Measurements from ENCODE around the gene PCGF3. TPM values are rescaled to one million over a fixed set of nuclear protein-coding genes. Genes with fewer than 3 reads are reported as not detected.
A peak's percentile ranks its signal among the peaks of the same experiment; 100 is the strongest.

The PCGF3 gene, protein sequence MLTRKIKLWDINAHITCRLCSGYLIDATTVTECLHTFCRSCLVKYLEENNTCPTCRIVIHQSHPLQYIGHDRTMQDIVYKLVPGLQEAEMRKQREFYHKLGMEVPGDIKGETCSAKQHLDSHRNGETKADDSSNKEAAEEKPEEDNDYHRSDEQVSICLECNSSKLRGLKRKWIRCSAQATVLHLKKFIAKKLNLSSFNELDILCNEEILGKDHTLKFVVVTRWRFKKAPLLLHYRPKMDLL
- 62.9 TPM for polyA plus RNA-seq (ENCODE audit: insufficient read length)

DNA sequence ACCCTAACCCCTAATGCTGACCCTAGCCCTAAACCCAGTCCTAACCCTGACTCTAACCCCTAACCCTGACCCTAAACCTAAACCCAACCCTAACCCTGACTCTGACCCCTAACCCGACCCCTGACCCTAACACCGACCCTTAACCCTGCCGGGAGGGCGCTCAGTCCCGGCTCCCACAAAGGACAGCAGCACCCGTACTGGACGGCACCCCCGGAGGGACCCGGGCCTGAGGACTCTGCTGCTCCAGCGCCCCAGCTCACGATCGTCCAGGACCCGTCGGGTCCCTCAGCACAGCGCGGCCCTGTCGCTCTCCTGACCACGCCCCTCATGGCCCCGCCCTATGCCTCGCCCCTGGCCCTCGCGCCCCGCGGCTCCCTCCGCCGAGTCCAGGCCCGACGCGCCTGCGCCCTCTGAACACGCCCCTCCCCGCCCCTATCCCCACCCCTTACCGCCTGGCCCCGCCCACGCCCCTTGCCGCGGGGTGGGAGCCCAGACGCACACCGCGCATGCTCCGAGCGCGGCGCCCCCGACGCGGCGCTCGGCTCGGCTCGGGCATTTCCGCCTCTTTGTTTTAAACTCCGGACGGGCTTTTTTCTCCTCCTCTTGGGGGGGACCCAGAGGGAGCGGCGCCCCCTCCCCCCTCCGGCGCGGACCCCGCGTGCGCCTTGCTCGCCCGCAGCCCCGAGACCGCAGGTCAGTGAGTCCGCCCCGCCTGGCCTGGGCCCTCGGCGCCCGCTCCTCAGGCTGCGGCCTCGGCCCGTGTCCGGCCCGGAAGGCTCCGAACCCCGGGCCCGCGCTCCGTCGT, at the start of gene PCGF3:
TSS of gene PCGF3 (plus strand) at position 555 of the 805 bp plus-strand sequence. CDS start 27,849 bp downstream, outside the sequence.
- DNase-seq (ENCODE audit: low read depth) = peak; percentile 77

DNA sequence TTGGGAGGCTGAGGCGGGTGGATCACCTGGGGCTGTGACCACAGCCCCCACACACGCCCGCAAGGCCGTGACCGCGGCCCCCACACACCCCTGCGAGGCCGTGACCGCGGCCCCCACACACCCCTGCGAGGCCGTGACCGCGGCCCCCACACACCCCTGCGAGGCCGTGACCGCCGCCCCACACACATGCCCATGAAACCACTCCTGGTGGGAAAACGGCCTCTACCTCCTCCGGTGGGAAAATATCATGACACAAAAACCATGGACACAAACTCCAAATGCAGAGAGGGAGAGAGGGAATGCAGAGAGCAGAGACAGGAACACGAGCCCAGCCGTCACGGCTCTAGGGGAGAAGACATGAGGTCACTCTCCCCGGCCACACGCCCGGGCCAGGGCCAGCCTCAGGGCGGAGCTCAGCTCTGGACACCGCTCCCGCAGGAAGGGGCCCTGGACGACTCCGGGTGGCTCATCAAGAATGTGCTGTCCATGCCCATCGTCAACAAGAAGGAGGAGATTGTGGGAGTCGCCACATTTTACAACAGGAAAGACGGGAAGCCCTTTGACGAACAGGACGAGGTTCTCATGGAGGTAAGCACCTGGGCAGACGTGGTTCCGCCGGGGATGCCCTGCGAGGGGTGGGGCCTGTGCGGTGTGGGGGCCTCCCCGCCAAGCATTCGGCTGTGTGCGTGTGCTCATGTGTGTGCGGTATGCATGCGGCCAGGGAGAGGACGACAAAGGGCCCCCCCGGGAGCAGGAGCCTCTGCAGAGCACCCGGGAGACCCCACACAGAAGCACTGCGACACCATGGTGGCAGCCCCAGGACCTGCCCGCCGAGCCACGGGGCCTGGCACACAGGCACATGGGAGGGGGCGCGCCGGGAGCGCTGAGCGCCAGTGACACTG, 48.9 kb upstream of the PCGF3 start:
- no peak for DNase-seq (ENCODE audit: low read depth)

DNA sequence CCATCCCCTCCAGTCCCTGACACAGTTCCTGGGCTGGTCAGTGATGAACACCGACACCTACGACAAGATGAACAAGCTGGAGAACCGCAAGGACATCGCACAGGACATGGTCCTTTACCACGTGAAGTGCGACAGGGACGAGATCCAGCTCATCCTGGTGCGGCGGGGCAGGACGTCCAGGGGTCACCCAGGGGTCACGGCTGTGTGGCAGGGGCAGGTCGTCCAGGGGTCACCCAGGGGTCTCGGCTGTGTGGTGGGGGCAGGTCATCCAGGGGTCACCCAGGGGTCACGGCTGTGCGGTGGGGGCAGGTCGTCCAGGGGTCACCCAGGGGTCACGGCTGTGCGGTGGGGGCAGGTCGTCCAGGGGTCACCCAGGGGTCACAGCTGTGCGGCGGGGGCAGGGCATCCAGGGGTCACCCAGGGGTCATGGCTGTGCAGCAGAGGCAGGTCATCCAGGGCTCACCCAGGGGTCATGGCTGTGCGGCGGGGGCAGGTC, 48.2 kb upstream of the PCGF3 start:
- no peak for DNase-seq (ENCODE audit: low read depth)

DNA sequence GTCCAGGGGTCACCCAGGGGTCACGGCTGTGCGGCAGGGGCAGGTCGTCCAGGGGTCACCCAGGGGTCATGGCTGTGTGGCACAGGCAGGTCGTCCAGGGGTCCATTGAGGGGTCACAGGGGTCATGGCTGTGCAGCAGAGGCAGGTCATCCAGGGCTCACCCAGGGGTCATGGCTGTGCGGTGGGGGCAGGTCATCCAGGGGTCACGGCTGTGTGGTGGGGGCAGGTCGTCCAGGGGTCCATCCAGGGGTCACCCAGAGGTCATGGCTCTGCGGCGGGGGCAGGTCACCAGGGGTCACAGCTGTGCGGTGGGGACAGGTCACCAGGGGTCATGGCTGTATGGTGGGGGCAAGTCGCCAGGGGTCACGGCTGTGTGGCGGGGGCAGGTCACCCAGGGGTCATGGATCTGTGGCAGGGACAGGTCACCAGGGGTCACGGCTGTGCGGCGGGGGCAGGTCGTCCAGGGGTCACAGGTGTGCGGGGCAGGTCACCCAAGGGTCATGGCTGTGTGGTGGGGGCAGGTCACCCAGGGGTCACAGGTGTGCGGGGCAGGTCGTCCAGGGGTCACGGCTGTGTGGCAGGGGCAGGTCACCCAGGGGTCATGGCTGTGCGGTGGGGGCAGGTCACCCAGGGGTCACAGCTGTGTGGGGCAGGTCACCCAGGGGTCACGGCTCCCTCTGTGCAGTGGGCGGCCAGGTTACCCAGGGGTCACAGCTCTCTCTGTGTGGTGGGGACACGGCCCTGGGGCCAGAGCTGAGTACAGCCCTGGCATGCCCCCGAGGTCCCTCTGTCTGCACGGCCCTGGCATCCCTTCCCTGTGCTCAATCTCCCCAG, 47.6 kb upstream of the PCGF3 start:
- DNase-seq (ENCODE audit: low read depth) = no peak

DNA sequence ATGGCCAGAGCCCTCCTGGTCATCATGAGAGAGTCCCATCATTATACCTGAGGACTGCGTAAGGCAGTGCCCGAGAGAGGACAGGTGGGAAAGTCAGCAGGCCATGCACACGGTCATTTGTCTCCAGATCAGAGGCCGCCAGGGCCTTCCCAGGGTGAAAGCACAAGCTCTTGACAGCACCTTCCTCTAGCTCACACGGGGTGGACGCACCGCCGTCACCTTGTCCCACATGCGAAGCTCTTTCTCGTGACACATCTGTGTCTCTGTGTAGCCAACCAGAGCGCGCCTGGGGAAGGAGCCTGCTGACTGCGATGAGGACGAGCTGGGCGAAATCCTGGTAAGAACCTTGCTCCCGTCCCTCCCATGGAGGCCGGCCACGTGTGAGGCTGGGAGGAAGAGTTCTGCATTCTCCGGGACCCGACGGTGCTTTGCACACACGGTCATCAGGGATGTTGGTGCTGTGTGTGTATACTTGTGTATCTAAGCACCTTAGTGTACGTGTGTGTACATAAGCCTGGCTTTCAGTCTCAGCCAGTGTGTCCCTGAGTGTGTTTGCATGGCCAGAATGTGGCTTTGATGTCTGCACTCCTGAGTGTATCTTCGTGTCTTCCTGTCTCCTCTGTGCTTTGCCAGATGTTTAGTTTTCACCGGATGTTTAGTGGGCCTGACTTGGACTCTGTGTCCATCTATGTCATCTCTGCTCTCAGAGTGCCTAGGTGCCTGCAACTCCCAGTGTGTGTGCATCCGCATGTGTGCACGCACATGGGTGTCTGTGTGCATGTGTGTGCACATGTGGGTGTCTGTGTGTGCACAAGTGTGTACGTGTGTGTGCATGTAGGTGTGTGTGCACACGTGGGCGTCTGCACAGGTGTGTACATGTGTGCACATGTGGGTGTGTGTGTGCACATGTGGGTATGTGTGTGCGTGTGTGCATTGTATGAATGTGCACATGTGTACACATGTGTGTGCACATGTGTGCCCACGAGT, 46.7 kb upstream of the PCGF3 start:
- DNase-seq (ENCODE audit: low read depth) = no peak

DNA sequence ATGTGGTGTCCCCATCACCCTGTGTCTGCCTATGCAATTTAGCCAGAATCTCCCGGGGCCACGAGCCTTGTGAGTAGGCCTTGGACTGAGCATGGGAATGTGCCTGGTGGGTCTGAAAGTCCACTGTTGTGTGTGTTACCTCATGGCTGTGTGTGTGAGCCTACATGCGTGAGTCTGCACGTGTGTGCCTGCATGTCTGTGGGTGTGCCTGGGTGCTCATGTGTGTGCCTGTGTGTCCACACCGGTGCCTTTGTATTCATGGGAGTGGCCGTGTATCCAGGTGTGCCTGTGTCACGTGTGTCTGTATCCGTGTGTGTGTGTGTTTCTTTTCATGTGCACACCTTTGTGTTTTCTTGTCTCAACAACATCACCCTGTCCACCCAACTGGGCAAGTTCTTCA, 45.8 kb upstream of the PCGF3 start:
- no peak for DNase-seq (ENCODE audit: low read depth)

DNA sequence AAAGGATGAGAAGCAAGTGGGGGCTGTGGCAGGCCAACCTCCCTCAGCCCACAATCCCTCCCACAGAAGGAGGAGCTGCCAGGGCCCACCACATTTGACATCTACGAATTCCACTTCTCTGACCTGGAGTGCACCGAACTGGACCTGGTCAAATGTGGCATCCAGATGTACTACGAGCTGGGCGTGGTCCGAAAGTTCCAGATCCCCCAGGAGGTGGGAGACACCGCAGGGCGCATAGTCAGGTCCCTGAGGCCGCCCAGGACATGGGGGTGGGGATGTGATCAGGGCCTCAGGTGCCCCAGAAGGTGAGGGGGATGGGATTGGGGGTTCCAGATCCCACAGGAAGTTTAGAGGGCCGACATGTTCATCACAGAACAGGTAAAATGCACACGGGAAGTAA, 45.2 kb upstream of the PCGF3 start:
- no peak for DNase-seq (ENCODE audit: low read depth)

DNA sequence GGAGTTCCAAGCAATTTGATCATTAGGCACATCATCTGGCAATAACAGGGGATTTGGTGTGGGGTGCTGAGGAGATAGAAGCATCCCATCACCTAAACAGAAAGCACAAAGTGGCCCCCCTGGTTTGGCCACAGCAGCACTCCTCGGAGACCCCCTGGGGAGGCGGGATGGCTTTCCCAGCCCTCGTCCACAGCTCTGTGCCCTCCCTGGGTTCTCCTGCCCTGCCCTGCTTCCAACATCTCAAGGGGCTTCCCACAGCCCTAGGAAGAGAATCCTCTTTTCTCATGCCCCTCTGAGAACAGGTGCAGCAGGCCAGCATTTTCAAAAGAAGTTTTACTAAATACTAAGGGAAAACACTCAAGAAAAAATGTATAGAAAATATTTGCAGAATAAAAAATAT, 44.4 kb upstream of the PCGF3 start:
- no peak for DNase-seq (ENCODE audit: low read depth)

DNA sequence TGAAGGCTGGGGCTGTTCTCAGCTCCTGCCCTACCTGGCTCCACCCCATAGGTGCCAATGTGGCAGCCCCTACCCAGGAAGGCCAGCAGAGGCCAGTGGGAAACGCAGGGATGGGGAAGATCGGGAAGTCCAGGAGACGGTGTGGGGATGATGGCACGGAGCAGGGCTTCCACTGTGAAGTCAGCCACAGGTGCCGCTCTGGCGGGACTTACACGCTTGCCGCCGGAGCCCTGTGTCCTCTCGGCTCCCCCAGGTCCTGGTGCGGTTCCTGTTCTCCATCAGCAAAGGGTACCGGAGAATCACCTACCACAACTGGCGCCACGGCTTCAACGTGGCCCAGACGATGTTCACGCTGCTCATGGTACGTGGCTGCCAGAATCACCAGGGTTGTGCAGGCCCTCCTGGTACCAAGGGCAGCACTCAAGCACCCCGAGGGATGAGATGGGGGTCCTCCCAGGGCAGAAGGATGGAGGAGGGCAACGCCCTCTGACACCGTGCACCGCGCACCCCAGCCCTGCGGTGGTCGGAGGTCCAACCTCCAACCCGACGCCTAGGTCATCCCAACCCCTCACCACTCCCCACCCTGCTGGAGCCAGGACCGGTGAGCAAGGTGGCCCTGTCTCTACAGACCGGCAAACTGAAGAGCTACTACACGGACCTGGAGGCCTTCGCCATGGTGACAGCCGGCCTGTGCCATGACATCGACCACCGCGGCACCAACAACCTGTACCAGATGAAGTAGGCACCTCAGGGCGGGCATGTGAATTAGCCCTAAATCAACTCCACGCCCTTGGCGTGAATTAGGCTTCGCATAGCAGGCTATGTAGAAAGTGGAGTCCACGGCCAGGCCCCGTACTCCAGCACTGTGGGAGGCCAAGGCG, 43.5 kb upstream of the PCGF3 start:
- no peak for DNase-seq (ENCODE audit: low read depth)

DNA sequence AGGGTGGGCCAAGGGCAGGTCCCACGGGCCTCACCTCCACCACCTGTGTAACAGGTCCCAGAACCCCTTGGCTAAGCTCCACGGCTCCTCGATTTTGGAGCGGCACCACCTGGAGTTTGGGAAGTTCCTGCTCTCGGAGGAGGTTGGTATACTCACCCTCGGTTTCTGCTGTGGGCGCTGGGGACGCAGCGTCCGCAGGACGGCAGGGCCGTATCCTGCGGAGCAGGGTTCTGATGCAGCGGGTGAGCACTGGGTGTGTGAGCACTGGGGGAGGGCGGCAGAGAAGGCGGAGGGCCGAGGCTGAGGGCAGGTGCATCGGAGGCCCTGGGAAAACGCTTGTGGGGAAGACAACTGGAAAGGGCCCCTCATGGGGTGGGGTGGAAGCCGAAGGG, 42.6 kb upstream of the PCGF3 start:
- no peak for DNase-seq (ENCODE audit: low read depth)

DNA sequence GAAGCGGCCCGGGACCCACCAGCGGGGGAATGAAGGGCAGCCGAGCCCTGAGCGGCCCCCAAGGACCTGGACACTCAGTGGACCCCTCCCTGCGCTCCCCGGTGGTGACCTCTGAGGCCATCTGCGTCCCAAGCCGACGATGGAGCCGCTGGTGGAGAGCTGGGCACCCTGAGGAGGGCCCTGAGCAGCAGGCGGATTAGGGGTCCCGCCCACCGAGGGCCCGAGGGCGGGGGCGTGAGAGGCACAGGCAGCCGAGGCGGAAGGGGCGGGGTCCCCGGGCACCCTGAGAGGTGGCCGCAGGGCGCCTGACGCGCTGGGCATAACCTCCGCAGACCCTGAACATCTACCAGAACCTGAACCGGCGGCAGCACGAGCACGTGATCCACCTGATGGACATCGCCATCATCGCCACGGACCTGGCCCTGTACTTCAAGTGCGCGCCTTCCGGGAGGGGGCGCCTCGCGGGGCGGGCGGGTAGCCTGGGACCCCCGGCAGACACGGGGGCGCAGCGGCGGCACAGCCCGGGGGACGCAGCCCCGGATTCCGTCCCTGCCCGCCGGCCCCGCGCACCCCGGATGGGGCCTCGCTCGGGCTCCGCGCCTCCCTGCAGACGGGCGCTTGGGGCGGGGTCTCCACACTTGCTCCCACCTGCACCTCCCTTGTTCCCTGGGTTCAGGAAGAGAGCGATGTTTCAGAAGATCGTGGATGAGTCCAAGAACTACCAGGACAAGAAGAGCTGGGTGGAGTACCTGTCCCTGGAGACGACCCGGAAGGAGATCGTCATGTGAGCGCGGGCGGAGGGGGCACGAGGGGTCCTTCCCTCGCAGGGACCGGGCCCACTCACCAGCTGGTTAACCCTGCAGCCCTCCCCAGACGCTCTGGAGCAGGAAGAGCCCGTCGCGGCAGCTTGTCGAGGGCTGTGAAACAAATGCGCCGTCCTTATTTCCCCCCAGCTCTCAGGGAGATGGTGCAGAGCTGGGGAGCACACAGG, 41.9 kb upstream of the PCGF3 start:
- DNase-seq (ENCODE audit: low read depth) = no peak

DNA sequence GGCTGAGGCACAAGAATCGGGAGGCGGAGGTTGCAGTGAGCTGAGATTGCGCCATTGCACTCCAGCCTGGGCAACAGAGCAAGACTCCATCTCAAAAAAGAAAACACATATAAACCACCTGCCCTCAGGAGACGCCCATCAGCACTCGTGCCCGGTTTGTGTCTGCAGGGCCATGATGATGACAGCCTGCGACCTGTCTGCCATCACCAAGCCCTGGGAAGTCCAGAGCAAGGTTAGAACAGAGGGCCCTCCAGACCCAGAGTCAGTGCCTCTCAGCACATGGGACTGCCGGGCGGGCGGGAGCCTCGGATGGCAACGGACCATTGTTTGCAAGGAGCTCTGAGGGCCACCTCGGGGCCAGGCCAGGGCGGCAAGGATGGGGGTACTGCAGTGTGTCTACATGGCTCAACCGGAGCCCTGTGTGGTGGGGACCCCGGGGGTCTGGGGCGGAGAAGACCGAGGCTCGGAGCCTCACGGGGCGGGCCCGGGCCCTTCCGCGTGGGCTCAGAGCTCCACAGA, 40.9 kb upstream of the PCGF3 start:
- no peak for DNase-seq (ENCODE audit: low read depth)

DNA sequence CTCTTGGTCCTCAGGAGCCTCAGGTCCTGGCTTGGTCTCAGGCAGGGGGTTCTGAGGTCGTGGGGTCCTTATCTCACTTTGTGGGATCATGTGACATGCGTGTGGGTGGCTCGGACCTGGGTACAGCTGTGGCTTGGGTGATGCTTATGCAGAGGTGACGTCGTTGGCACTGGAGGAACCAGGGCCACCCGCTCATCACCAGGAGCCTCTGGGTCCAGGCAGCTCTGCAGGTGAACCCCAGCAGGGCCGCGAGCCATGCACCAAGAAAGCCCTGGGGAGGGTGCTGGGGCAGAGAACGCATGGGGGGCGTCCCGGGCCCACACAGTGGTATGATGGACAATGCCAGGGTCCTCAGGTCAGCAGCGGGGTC, 40.3 kb upstream of the PCGF3 start:
- DNase-seq (ENCODE audit: low read depth) = no peak

DNA sequence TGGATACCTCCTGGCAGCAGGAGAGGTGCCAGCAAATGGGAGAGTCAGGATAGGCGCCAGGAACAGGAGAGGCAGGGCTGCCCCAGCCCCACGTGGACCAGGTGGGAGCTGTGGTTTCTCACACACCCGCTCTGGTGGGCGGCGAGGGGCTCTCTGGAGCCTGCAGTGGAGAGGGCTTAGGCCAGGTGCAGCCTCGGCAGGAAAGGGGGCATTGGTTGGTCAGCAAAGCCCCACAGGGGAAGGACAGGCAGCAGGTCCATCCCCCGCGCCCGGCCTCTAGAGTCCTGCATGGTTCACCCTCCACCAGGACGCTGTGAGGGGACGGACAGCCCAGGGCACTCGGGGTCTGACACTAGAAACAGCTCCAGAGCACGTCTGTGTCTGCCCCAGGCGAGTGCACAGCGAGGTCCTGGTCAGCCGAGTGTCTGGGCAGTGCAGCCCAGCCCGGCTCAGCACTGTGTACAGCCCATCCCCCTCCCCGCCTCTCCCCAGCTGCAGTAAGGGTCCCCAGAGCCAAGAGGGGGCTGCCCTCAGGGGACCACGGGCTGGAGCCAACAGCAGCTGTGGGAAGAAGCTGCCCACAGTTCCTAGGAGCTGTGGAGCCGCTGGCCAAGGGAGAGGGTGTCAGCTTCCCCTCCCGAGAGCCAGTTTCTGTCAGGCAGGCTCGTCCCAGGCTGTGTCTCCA, 39.7 kb upstream of the PCGF3 start:
- DNase-seq (ENCODE audit: low read depth) = no peak

DNA sequence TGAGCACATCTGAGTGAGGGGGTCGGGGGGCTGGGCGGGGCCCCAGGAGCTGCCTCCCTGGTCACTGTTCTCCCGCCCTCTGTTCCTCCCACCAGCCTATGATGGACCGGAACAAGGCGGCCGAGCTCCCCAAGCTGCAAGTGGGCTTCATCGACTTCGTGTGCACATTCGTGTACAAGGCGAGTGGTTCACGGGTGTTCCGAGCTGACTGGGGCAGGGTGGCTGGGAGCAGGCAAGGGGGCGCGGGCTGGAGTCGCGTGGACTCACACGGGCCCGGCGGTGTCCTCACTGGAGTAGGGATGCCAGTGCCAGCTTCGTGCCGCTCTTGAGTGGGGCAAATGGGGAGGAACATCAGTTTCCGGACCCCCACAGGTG, 39.2 kb upstream of the PCGF3 start:
- no peak for DNase-seq (ENCODE audit: low read depth)

DNA sequence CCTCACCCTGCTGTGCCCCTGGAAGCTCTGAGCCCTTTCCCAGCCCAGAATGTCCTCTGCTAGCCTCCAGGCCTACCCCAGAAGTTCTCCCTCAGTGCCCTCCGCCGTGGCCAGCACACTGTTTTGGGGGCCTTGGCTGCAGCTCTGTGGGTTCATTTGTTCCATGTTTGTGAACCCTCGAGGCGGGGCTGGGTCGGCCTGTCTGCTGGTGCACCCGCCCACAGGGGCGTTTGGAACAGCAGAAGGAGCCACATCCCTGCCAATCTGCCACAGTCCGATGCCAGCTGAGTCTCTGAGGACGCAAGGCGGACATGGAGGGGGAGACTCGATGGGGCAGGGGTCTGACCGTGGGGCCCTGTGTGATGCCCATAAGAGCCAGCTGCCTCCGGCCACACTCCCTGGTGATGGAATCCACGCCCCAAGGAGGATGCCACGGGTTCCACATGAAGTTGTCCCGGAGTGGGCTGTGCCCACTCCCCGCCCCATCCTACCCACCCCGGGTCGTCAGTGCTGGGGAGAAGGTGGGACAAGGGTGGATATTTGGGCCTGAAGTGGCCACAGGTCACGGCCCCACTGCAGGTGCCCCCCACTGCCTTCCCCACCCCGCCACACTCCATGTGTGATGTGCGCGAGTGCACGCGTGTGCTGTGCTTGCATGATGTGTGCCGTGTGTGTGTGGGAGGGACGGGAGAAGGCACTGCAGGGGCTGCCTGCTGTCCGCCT, 38.6 kb upstream of the PCGF3 start:
- DNase-seq (ENCODE audit: low read depth) = no peak

Measured in forelimb muscle (tissue), 1 donor.